HL-60 (cell line): ENCODE results near the gene CHCHD3.

Source experiments
- POLR2AphosphoS5 ChIP-seq: IDR thresholded peaks from 2 replicates; pipeline ENCODE4 v1.6.1; 2012; ENCODE audit warnings: low read depth
- TF ChIP-seq, protein P1 (sequence below): IDR thresholded peaks from one replicate; pipeline ENCODE4 v1.5.1; 2011; ENCODE audit warnings: low read length, control low read depth, inconsistent platforms; ENCODE audit not compliant: insufficient read depth

DNA sequence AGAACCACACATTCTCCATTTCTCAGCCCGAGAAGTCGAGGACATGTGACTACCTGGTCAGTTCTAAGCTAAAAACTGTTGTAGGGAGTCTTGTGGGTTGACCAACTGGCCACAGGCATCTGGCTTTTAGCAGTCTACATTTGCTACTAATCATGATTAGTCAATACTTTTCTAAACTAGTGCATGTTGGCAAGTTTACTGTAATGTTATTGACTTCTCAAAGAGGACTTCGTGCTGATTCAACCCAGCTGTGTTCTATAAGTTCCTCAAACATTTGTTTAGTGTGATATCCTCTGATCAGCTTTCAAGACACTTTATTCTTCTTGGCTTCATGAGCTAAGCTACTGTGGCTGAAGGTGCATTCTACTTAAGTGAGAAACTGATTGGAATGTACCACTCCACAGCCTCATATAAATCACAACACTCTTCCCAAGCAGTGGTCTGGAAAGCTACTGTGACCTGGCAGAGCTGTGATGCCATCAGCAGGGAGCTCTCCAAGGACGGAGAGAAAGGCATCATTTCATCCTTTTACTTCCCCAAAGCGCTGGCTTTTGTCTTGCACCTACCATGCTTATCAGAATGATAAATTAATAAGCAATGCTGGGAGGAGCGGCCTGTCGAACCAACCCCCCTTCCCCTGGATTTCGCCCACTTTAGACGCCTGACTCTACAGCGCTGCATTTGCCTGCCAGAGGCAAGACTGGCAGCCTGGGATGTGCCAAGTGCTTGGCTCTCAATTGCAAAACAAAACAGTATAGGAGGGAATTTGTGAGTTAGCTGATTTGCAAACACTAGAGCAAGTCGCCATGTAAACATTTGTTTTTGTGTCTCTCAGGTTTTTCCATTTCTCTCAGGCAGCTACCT, 298.9 kb downstream of the CHCHD3 start:
- TF ChIP-seq, protein P1, sequence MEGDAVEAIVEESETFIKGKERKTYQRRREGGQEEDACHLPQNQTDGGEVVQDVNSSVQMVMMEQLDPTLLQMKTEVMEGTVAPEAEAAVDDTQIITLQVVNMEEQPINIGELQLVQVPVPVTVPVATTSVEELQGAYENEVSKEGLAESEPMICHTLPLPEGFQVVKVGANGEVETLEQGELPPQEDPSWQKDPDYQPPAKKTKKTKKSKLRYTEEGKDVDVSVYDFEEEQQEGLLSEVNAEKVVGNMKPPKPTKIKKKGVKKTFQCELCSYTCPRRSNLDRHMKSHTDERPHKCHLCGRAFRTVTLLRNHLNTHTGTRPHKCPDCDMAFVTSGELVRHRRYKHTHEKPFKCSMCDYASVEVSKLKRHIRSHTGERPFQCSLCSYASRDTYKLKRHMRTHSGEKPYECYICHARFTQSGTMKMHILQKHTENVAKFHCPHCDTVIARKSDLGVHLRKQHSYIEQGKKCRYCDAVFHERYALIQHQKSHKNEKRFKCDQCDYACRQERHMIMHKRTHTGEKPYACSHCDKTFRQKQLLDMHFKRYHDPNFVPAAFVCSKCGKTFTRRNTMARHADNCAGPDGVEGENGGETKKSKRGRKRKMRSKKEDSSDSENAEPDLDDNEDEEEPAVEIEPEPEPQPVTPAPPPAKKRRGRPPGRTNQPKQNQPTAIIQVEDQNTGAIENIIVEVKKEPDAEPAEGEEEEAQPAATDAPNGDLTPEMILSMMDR: no peak
- no peak for TF ChIP-seq POLR2AphosphoS5
